Adrenal gland (tissue), 12 donors: ENCODE measurements around the gene C2CD3. TPM values are rescaled to one million over a fixed set of nuclear protein-coding genes. Genes with fewer than 3 reads are reported as not detected.
A peak's percentile ranks its signal among the peaks of the same experiment; 100 is the strongest.

ENCODE experiments used
- DNase-seq, 7 donors: peaks; one replicate each; pipeline ENCODE4 v3.0.0-alpha.2; 2019 to 2020
- H3K27ac ChIP-seq, 5 donors: fragments of 200-600 bp; sonication (generic) in 4 of 5; 1 replicate in 3 of 5; 2 replicates in 2 of 5; pipeline versions ENCODE4 v1.5.1 to v1.8.0; 2016 to 2020; ENCODE audit warnings: mild to moderate bottlenecking in 1 of 5
- H3K27me3 ChIP-seq: fragments of 200-600 bp; 2 replicates; pipeline ENCODE4 v1.8.0; 2021
- H3K36me3 ChIP-seq, 2 donors: fragments of 200-600 bp; replicated peaks in 1 of 2; 1 replicate in 1 of 2; 2 replicates in 1 of 2; pipeline versions ENCODE4 v1.5.1 to v1.8.0; 2018 to 2022
- H3K4me1 ChIP-seq, 2 donors: fragments of 200-600 bp; replicated peaks in 1 of 2; 1 replicate in 1 of 2; 2 replicates in 1 of 2; pipeline versions ENCODE4 v1.5.1 to v1.8.0; 2018 to 2021
- H3K4me3 ChIP-seq, 4 donors: fragments of 200-600 bp; sonication (generic) in 3 of 4; one replicate each; pipeline ENCODE4 v1.5.1; 2016 to 2018
- H3K9me3 ChIP-seq, 3 donors: fragments of 200-600 bp; sonication (generic) in 1 of 3; replicated peaks in 1 of 3; 1 replicate in 2 of 3; 2 replicates in 1 of 3; pipeline versions ENCODE4 v1.5.1 to v1.8.0; 2016 to 2021
- CTCF ChIP-seq, 6 experiments: fragments of 450-650 bp in 4 of 6; fragments of 200-600 bp in 2 of 6; sonication (generic) in 1 of 6; IDR thresholded peaks; 1 replicate in 5 of 6; 2 replicates in 1 of 6; pipeline versions ENCODE4 v1.5.1 to v1.8.0; 2016 to 2021; ENCODE audit warnings: antibody characterized with exemption in 6 of 6, mild to moderate bottlenecking in 2 of 6, moderate library complexity in 1 of 6
- POLR2A ChIP-seq, 2 donors: fragments of 450-650 bp; IDR thresholded peaks; one replicate each; pipeline ENCODE4 v1.6.1; 2017; ENCODE audit warnings: antibody characterized with exemption in 2 of 2, mild to moderate bottlenecking in 2 of 2, moderate library complexity in 1 of 2
- WGBS, 4 donors: extraction: QIAGEN DNeasy Blood & Tissue Kit in 2 of 4; methylation state at CpG; one replicate each; pipeline versions ENCODE4 v1.1.5 to v1.1.7; 2013 to 2017; 5-methylcytosine and 5-hydroxymethylcytosine counted together
- intact Hi-C, 2 donors: fragments of 100-400 bp; cut with DNase I; formaldehyde crosslinking; loops; one replicate each; pipeline versions ENCODE4 v1.14.1 to v1.15.0; 2022 to 2023
- polyA plus RNA-seq, 3 donors: library from polyadenylated mRNA; stranded (reverse); fragments of 200-250 nt in 2 of 3; fragments of 350-450 nt in 1 of 3; fragmentation: Illumina TruSeq in 1 of 3; extraction: RNeasy Lipid Tissue Mini Kit (QIAGEN cat#74804) in 1 of 3; gene quantifications; one replicate each; pipeline ENCODE4 v1.2.3, GENCODE V29; 2013 to 2014
- small RNA-seq, 2 donors: library from RNA; depleted of rRNA; stranded (forward); fragments of <200 nt; gene quantifications; one replicate each; pipeline ENCODE3, GENCODE V24; 2016
- total RNA-seq, 9 donors: library from RNA; depleted of rRNA in 4 of 9; stranded (reverse); fragments of >200 nt in 4 of 9; fragments of 120-200 nt in 1 of 9; fragmentation: NEBNext Ultra II Directional in 1 of 9; extraction: Animal tissue kit (Norgen Biotek cat#: 25700) in 1 of 9; gene quantifications; one replicate each; pipeline versions ENCODE4 v1.1.0 to v1.2.4, GENCODE V29; 2013 to 2023
- donor health status: healthy with polysubstance abuse.
- donor health status: Bipolar disorder and iron deficiency.
- donor health status: DM: yes; HTN: yes; CAD: no.
- donor health status: DM: no; HTN: no; CAD: no.
- donor health status: DM: no; HTN: no; CAD: no.
- donor health status: DM: yes; HTN: yes; CAD: no.

C2CD3 gene
- total and polyA plus RNA-seq, 12 donors = 14.5 to 42.8 (median 25.5) TPM

- Histone ChIP-seq H3K9me3 (no peaks in the 10 kb centered on the region), H3K4me1 (no peaks in the 10 kb centered on the region), H3K27ac (no peak overlapping the region), H3K4me3 (no peak overlapping the region), H3K36me3 (no peaks in the 10 kb centered on the region), H3K27me3 (no peaks in the 10 kb centered on the region)
- intact Hi-C loops = loop anchor here (10.0 kb wide), 2 partner anchors 110 to 290 kb away; no protein-coding TSS in a partner anchor
- TF ChIP-seq CTCF (IDR thresholded peaks at IDR 0.05) (no peak), POLR2A (IDR thresholded peaks at IDR 0.05) (no peak)
- DNase-seq = peak in 1 of 7 donors; percentile 10
- WGBS, 4 donors = 52 to 68% (median 62%) methylated on average over 9 to 10 of the region's 10 CpGs
Measured at GRCh38 chr11:73965076-73965763, 205.6 kb downstream of the C2CD3 start.

GRCh38 chr11:73963861-73964260 is 206.9 kb downstream of the C2CD3 start:
- no peaks in the 10 kb centered on the region for H3K9me3 ChIP-seq
- H3K27ac ChIP-seq = no peak overlapping the region
- DNase-seq = no peak
- TF ChIP-seq POLR2A (IDR thresholded peaks at IDR 0.05) (no peak), CTCF (IDR thresholded peaks at IDR 0.05) (no peak)
- H3K4me3 ChIP-seq = no peak overlapping the region
- intact Hi-C loops = loop anchor here (10.0 kb wide), 2 partner anchors 111 to 291 kb away; no protein-coding TSS in a partner anchor
- 60 to 72% (median 65%) methylated on average over 8 of the region's 8 CpGs for WGBS, 4 donors
- H3K4me1 ChIP-seq = no peaks in the 10 kb centered on the region
- H3K27me3 ChIP-seq = no peaks in the 10 kb centered on the region
- H3K36me3 ChIP-seq = no peaks in the 10 kb centered on the region

Small RNA genes within 50 kb of the gene (small RNA-seq; reads per million reads assigned to genes)
- 0 reads per million in 2 donors for gene AP002392.1

Other genes starting within 250 kb of the C2CD3 start
- gene DNAJB13, start 220.0 kb downstream of the C2CD3 start, total RNA-seq = under 1 TPM in 5 of 9 donors, not detected in 4; 0.14 to 0.65 (median 0.57) TPM
- gene DNAJB13, start 220.0 kb downstream of the C2CD3 start, polyA plus RNA-seq = under 1 TPM; 0.16 to 0.34 (median 0.27) TPM
- gene UCP2, start 188.2 kb downstream of the C2CD3 start, total RNA-seq = 100 to 1,000 TPM in 1 of 9 donors, 10 to 100 TPM in 8; 12.4 to 117 (median 37.6) TPM
- 10 to 100 TPM; 26.0 to 91.3 (median 44.2) TPM for gene UCP2, start 188.2 kb downstream of the C2CD3 start, polyA plus RNA-seq
- gene UCP3, start 161.9 kb downstream of the C2CD3 start, total RNA-seq = 1 to 10 TPM in 5 of 9 donors, under 1 TPM in 4; 0.36 to 4.0 (median 1.3) TPM
- gene UCP3, start 161.9 kb downstream of the C2CD3 start, polyA plus RNA-seq = 1 to 10 TPM in 2 of 3 donors, under 1 TPM in 1; 0.53 to 6.3 (median 4.7) TPM
- 10 to 100 TPM; 29.6 to 71.6 (median 47.5) TPM for gene PPME1, start 287 bp upstream of the C2CD3 start, total RNA-seq
- 10 to 100 TPM; 47.8 to 61.7 (median 48.7) TPM for gene PPME1, start 287 bp upstream of the C2CD3 start, polyA plus RNA-seq
- gene P4HA3, start 140.6 kb upstream of the C2CD3 start, total RNA-seq = 1 to 10 TPM in 4 of 9 donors, under 1 TPM in 4, not detected in 1; 0.52 to 2.3 (median 0.96) TPM
- gene P4HA3, start 140.6 kb upstream of the C2CD3 start, polyA plus RNA-seq = 1 to 10 TPM in 2 of 3 donors, under 1 TPM in 1; 0.93 to 2.9 (median 1.2) TPM
- 10 to 100 TPM in 2 of 9 donors, 1 to 10 TPM in 6, under 1 TPM in 1; 0.54 to 27.8 (median 2.8) TPM for gene PGM2L1, start 227.4 kb upstream of the C2CD3 start, total RNA-seq
- 1 to 10 TPM; 1.3 to 2.2 (median 2.0) TPM for gene PGM2L1, start 227.4 kb upstream of the C2CD3 start, polyA plus RNA-seq